Stomach (tissue), 9 donors: ENCODE results near the gene H2BK1. TPM values are rescaled to one million over a fixed set of nuclear protein-coding genes. Genes with fewer than 3 reads are reported as not detected.
A peak's percentile ranks its signal among the peaks of the same experiment; 100 is the strongest.

Experiments used
- DNase-seq, 2 donors: peaks; one replicate each; pipeline versions ENCODE4 v3.0.0 to v3.0.0-alpha.2; 2013 to 2019
- H3K27ac ChIP-seq, 5 donors: fragments of 200-600 bp in 4 of 5; sonication (generic) in 4 of 5; one replicate each; pipeline ENCODE4 v1.5.1; 2013 to 2019; ENCODE audit warnings: mild to moderate bottlenecking in 1 of 5, moderate library complexity in 1 of 5
- H3K27me3 ChIP-seq, 3 donors: fragments of 200-600 bp; sonication (generic); one replicate each; pipeline ENCODE4 v1.5.1; 2017 to 2019; ENCODE audit warnings: mixed run types in 1 of 3
- H3K36me3 ChIP-seq, 4 donors: fragments of 200-600 bp; sonication (generic); 1 replicate in 3 of 4; 2 replicates in 1 of 4; pipeline ENCODE4 v1.5.1; 2016 to 2019
- H3K4me1 ChIP-seq, 4 donors: fragments of 200-600 bp; sonication (generic); one replicate each; pipeline ENCODE4 v1.5.1; 2016 to 2019
- H3K4me3 ChIP-seq, 4 donors: fragments of 200-600 bp; sonication (generic) in 3 of 4; one replicate each; pipeline ENCODE4 v1.5.1; 2016 to 2019; ENCODE audit warnings: mild to moderate bottlenecking in 1 of 4
- H3K9me3 ChIP-seq, 4 donors: fragments of 200-600 bp; sonication (generic); one replicate each; pipeline ENCODE4 v1.5.1; 2016 to 2019
- CTCF ChIP-seq, 7 experiments: fragments of 450-650 bp in 4 of 7; fragments of 200-600 bp in 3 of 7; sonication (generic) in 3 of 7; IDR thresholded peaks; one replicate each; pipeline ENCODE4 v1.5.1; 2016 to 2019; ENCODE audit warnings: antibody characterized with exemption in 7 of 7, control low read depth in 2 of 7, mild to moderate bottlenecking in 1 of 7
- EP300 ChIP-seq: sonication (generic); formaldehyde crosslinking; IDR thresholded peaks from one replicate; pipeline ENCODE4 v1.6.1; 2017; ENCODE audit warnings: antibody characterized with exemption
- POLR2A ChIP-seq, 4 donors: fragments of 450-650 bp; IDR thresholded peaks; one replicate each; pipeline ENCODE4 v1.6.1; 2016; ENCODE audit warnings: antibody characterized with exemption in 4 of 4, control low read depth in 2 of 4, mild to moderate bottlenecking in 1 of 4, moderate library complexity in 1 of 4
- POLR2AphosphoS5 ChIP-seq, 3 donors: sonication (generic); formaldehyde crosslinking; IDR thresholded peaks; one replicate each; pipeline ENCODE4 v1.6.1; 2016; ENCODE audit warnings: antibody characterized with exemption in 3 of 3
- WGBS, 5 donors: extraction: QIAGEN DNeasy Blood & Tissue Kit in 3 of 5; methylation state at CpG; one replicate each; pipeline versions ENCODE4 v1.1.5 to v1.1.7; 2013 to 2018; 5-methylcytosine and 5-hydroxymethylcytosine counted together
- intact Hi-C: fragments of 100-400 bp; cut with DNase I; formaldehyde crosslinking; loops from one replicate; pipeline ENCODE4 v1.15.1; 2023; ENCODE audit warnings: low total_unique reads
- polyA plus RNA-seq, 3 donors: library from polyadenylated mRNA; stranded (reverse); fragments of 200-250 nt; gene quantifications; one replicate each; pipeline ENCODE4 v1.2.3, GENCODE V29; 2013
- total RNA-seq, 5 donors: library from RNA; depleted of rRNA; stranded (reverse); fragments of >200 nt; gene quantifications; one replicate each; pipeline versions ENCODE4 v1.1.0 to v1.2.3, GENCODE V29; 2014 to 2016
- donor health status: healthy with polysubstance abuse.
- donor health status: Bipolar disorder and iron deficiency.
- donor health status: healthy.

Gene H2BK1
- total and polyA plus RNA-seq, 8 donors: not detected

GRCh38 chr7:151228024-151228866 is 18.0 kb upstream of the H2BK1 start:
- TF ChIP-seq CTCF (IDR thresholded peaks at IDR 0.05): no peak
- TF ChIP-seq EP300: no peak
- no peak for TF ChIP-seq POLR2A (IDR thresholded peaks at IDR 0.05)
- no peak for TF ChIP-seq POLR2AphosphoS5 (IDR thresholded peaks at IDR 0.05)
- no peak for DNase-seq
- H3K27me3 ChIP-seq: no peaks in the 10 kb centered on the region
- no peaks in the 10 kb centered on the region for H3K9me3 ChIP-seq
- H3K36me3 ChIP-seq: peaks cover 16 to 23% (median 18%) of the 10 kb centered on the region in 4 donors
- 48 to 64% (median 56%) methylated on average over 10 of the region's 10 CpGs for WGBS, 5 donors
- peaks cover 21 to 46% (median 39%) of the 10 kb centered on the region in 4 donors for H3K4me1 ChIP-seq
- intact Hi-C loops: no loop called here
- peak overlapping the region; percentile 68 to 99 (median 89) for H3K4me3 ChIP-seq
- peak overlapping the region in 4 of 5 donors; percentile 73 to 91 (median 84) for H3K27ac ChIP-seq

- Histone ChIP-seq H3K9me3 (no peaks in the 10 kb centered on the region), H3K36me3 (peaks cover 27 to 34% (median 29%) of the 10 kb centered on the region in 4 donors), H3K4me1 (peaks cover 19 to 42% (median 34%) of the 10 kb centered on the region in 4 donors), H3K27ac (peak within 1 kb of the TSS; percentile 75 to 91 (median 83)), H3K27me3 (no peaks in the 10 kb centered on the region), H3K4me3 (peak within 1 kb of the TSS; percentile 68 to 99 (median 89))
- DNase-seq: peak; percentile 99
- WGBS, 5 donors: 0 to 1% (median 0%) methylated on average over 55 to 68 of the region's 68 CpGs
- TF ChIP-seq EP300 (no peak), CTCF (IDR thresholded peaks at IDR 0.05) (no peak), POLR2AphosphoS5 (IDR thresholded peaks at IDR 0.05) (peak; percentile 62 to 96 (median 77)), POLR2A (IDR thresholded peaks at IDR 0.05) (no peak)
- intact Hi-C loops: no loop called here
Observed at GRCh38 chr7:151226875-151227782, 16.8 kb upstream of the H2BK1 start, which contains the start of gene ABCF2. ABCF2 (minus strand) TSS chr7:151227205; CDS start chr7:151226458, 747 bp downstream.

GRCh38 chr7:151226560-151226874 is 16.2 kb upstream of the H2BK1 start:
- Histone ChIP-seq H3K27me3 (no peaks in the 10 kb centered on the region), H3K9me3 (no peaks in the 10 kb centered on the region), H3K4me3 (peak overlapping the region; percentile 68 to 99 (median 89)), H3K4me1 (peaks cover 19 to 36% (median 30%) of the 10 kb centered on the region in 4 donors), H3K36me3 (peaks cover 32 to 40% (median 36%) of the 10 kb centered on the region in 4 donors), H3K27ac (peak overlapping the region; percentile 33 to 91 (median 83))
- intact Hi-C loops: no loop called here
- 0 to 1% (median 1%) methylated on average over 15 of the region's 15 CpGs for WGBS, 5 donors
- DNase-seq: no peak
- TF ChIP-seq POLR2A (IDR thresholded peaks at IDR 0.05) (no peak), CTCF (IDR thresholded peaks at IDR 0.05) (no peak), POLR2AphosphoS5 (IDR thresholded peaks at IDR 0.05) (no peak), EP300 (no peak)

- intact Hi-C loops: no loop called here
- Histone ChIP-seq H3K4me1 (peaks cover 19 to 34% (median 28%) of the 10 kb centered on the region in 4 donors), H3K27ac (peak overlapping the region in 3 of 5 donors; percentile 83 to 91 (median 87)), H3K9me3 (no peaks in the 10 kb centered on the region), H3K27me3 (no peaks in the 10 kb centered on the region), H3K36me3 (peaks cover 35 to 45% (median 40%) of the 10 kb centered on the region in 4 donors), H3K4me3 (peak overlapping the region; percentile 68 to 99 (median 89))
- TF ChIP-seq POLR2AphosphoS5 (IDR thresholded peaks at IDR 0.05) (no peak), POLR2A (IDR thresholded peaks at IDR 0.05) (no peak), CTCF (IDR thresholded peaks at IDR 0.05) (no peak), EP300 (no peak)
- DNase-seq: no peak
- WGBS, 5 donors: 51 to 60% (median 59%) methylated on average over 8 of the region's 8 CpGs
Observed at GRCh38 chr7:151225948-151226510, 15.7 kb upstream of the H2BK1 start.
